Uterus (tissue), 4 donors: ENCODE data around the gene DMBT1. TPM values are rescaled to one million over a fixed set of nuclear protein-coding genes. Genes with fewer than 3 reads are reported as not detected.

Experiments
- DNase-seq, 2 donors: peaks; one replicate each; pipeline ENCODE4 v3.0.0-alpha.2; 2019 to 2020
- H3K27ac ChIP-seq, 2 donors: fragments of 200-600 bp; sonication (generic); 1 replicate in 1 of 2; 2 replicates in 1 of 2; pipeline ENCODE4 v1.5.1; 2016 to 2018
- H3K27me3 ChIP-seq, 2 donors: fragments of 200-600 bp; sonication (generic); one replicate each; pipeline ENCODE4 v1.5.1; 2018 to 2019; ENCODE audit warnings: control low read depth in 1 of 2
- H3K36me3 ChIP-seq, 2 donors: fragments of 200-600 bp; sonication (generic); one replicate each; pipeline ENCODE4 v1.5.1; 2019; ENCODE audit warnings: control low read depth in 1 of 2
- H3K4me1 ChIP-seq, 2 donors: fragments of 200-600 bp; sonication (generic); one replicate each; pipeline ENCODE4 v1.5.1; 2018 to 2019; ENCODE audit warnings: control low read depth in 1 of 2
- H3K4me3 ChIP-seq, 2 donors: fragments of 200-600 bp; sonication (generic); 1 replicate in 1 of 2; 2 replicates in 1 of 2; pipeline ENCODE4 v1.5.1; 2018 to 2019; ENCODE audit warnings: mild to moderate bottlenecking in 1 of 2
- H3K9me3 ChIP-seq, 2 donors: fragments of 200-600 bp; sonication (generic); one replicate each; pipeline ENCODE4 v1.5.1; 2019; ENCODE audit warnings: control low read depth in 1 of 2
- POLR2A ChIP-seq, 2 donors: fragments of 450-650 bp; IDR thresholded peaks; one replicate each; pipeline ENCODE4 v1.6.1; 2016; ENCODE audit warnings: antibody characterized with exemption in 2 of 2, mild to moderate bottlenecking in 1 of 2, moderate library complexity in 1 of 2
- intact Hi-C: fragments of 100-400 bp; cut with DNase I; formaldehyde crosslinking; loops from one replicate; pipeline ENCODE4 v1.15.1; 2023; ENCODE audit warnings: low total_unique reads
- total RNA-seq, 4 donors: library from RNA; depleted of rRNA in 3 of 4; stranded (reverse); fragments of >200 nt in 3 of 4; gene quantifications; one replicate each; pipeline versions ENCODE4 v1.1.0 to v1.2.4, GENCODE V29; 2014 to 2023
- TF ChIP-seq, protein P1 (sequence below), 4 experiments: fragments of 200-600 bp in 2 of 4; fragments of 450-650 bp in 2 of 4; sonication (generic) in 2 of 4; IDR thresholded peaks; one replicate each; pipeline ENCODE4 v1.5.1; 2016 to 2019; ENCODE audit warnings: antibody characterized with exemption in 4 of 4, mild to moderate bottlenecking in 2 of 4, moderate library complexity in 1 of 4
- donor health status: DM: yes; HTN: yes; CAD: no.

DMBT1 gene
- total RNA-seq, 4 donors from 2014 or later: under 0.01 to 0.21 (median 0.15) TPM; not detected in 1

GRCh38 chr10:122669842-122670241 lies 109.3 kb downstream of the DMBT1 start:
- no peaks in the 10 kb centered on the region for H3K36me3 ChIP-seq
- TF ChIP-seq, protein P1, sequence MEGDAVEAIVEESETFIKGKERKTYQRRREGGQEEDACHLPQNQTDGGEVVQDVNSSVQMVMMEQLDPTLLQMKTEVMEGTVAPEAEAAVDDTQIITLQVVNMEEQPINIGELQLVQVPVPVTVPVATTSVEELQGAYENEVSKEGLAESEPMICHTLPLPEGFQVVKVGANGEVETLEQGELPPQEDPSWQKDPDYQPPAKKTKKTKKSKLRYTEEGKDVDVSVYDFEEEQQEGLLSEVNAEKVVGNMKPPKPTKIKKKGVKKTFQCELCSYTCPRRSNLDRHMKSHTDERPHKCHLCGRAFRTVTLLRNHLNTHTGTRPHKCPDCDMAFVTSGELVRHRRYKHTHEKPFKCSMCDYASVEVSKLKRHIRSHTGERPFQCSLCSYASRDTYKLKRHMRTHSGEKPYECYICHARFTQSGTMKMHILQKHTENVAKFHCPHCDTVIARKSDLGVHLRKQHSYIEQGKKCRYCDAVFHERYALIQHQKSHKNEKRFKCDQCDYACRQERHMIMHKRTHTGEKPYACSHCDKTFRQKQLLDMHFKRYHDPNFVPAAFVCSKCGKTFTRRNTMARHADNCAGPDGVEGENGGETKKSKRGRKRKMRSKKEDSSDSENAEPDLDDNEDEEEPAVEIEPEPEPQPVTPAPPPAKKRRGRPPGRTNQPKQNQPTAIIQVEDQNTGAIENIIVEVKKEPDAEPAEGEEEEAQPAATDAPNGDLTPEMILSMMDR (IDR thresholded peaks at IDR 0.05): no peak
- no peak for TF ChIP-seq POLR2A (IDR thresholded peaks at IDR 0.05)
- no peaks in the 10 kb centered on the region for H3K27me3 ChIP-seq
- no peaks in the 10 kb centered on the region for H3K4me1 ChIP-seq
- H3K27ac ChIP-seq: no peak overlapping the region
- H3K9me3 ChIP-seq: no peaks in the 10 kb centered on the region
- DNase-seq: no peak
- no peak overlapping the region for H3K4me3 ChIP-seq
- intact Hi-C loops: no loop called here

DNA sequence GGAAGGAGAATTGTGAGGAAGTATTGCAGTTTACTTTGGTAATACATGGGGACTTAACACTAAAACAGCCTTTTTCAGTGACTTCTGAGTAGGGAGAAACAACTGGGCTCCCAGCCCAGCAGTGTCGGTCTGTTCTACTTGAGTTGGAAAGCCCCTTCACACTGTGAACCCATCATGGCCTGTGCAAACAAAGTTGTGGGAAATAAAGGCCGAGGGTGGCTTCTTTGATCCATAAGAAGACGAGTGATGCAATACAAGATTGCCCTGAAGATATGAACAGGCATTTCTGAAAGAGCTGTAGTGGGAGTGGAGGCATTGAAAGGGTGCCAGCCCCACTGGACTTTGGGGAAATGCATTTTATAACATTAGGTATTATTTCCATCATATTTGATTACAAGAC lies 110.8 kb downstream of the DMBT1 start:
- intact Hi-C loops: no loop called here
- no peak for DNase-seq
- Histone ChIP-seq H3K36me3 (no peaks in the 10 kb centered on the region), H3K27ac (no peak overlapping the region), H3K4me3 (no peak overlapping the region), H3K4me1 (no peaks in the 10 kb centered on the region), H3K27me3 (no peaks in the 10 kb centered on the region), H3K9me3 (no peaks in the 10 kb centered on the region)
- TF ChIP-seq, protein P1 (IDR thresholded peaks at IDR 0.05): no peak
- no peak for TF ChIP-seq POLR2A (IDR thresholded peaks at IDR 0.05)

- Histone ChIP-seq H3K36me3 (no peaks in the 10 kb centered on the region), H3K27me3 (no peaks in the 10 kb centered on the region), H3K4me3 (no peak overlapping the region), H3K27ac (no peak overlapping the region), H3K9me3 (no peaks in the 10 kb centered on the region), H3K4me1 (no peaks in the 10 kb centered on the region)
- TF ChIP-seq, protein P1 (IDR thresholded peaks at IDR 0.05): no peak
- TF ChIP-seq POLR2A (IDR thresholded peaks at IDR 0.05): no peak
- intact Hi-C loops: no loop called here
- DNase-seq: no peak
These were observed 112.1 kb downstream of the DMBT1 start for GRCh38 chr10:122672655-122673054.

GRCh38 chr10:122673269-122673668 lies 112.7 kb downstream of the DMBT1 start:
- TF ChIP-seq, protein P1 (IDR thresholded peaks at IDR 0.05): no peak
- no peak for TF ChIP-seq POLR2A (IDR thresholded peaks at IDR 0.05)
- Histone ChIP-seq H3K27ac (no peak overlapping the region), H3K4me3 (no peak overlapping the region), H3K36me3 (no peaks in the 10 kb centered on the region), H3K9me3 (no peaks in the 10 kb centered on the region), H3K4me1 (no peaks in the 10 kb centered on the region), H3K27me3 (no peaks in the 10 kb centered on the region)
- no peak for DNase-seq
- intact Hi-C loops: no loop called here

GRCh38 chr10:122673731-122674130 lies 113.2 kb downstream of the DMBT1 start:
- no peak overlapping the region for H3K4me3 ChIP-seq
- no peaks in the 10 kb centered on the region for H3K36me3 ChIP-seq
- no peaks in the 10 kb centered on the region for H3K9me3 ChIP-seq
- no peak for DNase-seq
- H3K4me1 ChIP-seq: no peaks in the 10 kb centered on the region
- intact Hi-C loops: no loop called here
- H3K27me3 ChIP-seq: no peaks in the 10 kb centered on the region
- TF ChIP-seq POLR2A (IDR thresholded peaks at IDR 0.05): no peak
- TF ChIP-seq, protein P1 (IDR thresholded peaks at IDR 0.05): no peak
- no peak overlapping the region for H3K27ac ChIP-seq
